ENCODE data around the gene MBD4. TPM values are rescaled to one million over a fixed set of nuclear protein-coding genes. Genes with fewer than 3 reads are reported as not detected.
"Not testable (repeated sequence)": the region's sequence is repeated elsewhere in the genome, so short reads cannot be mapped to it uniquely, and the experiment has no call there.

Gene MBD4
- total RNA-seq, 1 donor from 2014 or later = 23.9 TPM

DNA sequence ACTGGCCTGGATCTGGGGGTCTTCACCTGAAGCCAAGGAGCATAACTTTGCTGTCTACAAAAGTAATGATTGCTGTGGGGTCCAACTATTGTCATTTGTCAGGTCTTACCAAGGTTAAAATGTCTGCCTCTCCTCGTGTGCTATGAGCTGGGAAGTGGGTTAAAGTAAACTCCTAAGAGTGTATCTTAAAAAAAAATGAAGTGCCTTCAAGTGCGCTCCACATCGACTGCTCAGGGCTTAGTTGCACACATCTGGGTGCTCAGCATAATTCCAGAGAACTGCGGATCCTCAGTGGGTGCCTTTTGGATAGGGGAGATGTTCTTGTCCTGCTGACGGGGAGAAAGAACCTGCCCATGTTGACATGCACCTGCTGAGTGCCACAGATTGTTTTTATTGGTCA is 52.3 kb downstream of the MBD4 start:
- H3K4me3 ChIP-seq (ENCODE audit: low read depth, low read length) = no peak overlapping the region
- DNase-seq (ENCODE audit: low read depth) = no peak
- peaks cover 3% of the 10 kb centered on the region for H3K36me3 ChIP-seq (ENCODE audit: control insufficient read depth, insufficient read depth, low read length)
- H3K27me3 ChIP-seq (ENCODE audit: control insufficient read depth, insufficient read depth, low read length) = no peaks in the 10 kb centered on the region
- TF ChIP-seq, protein P1, sequence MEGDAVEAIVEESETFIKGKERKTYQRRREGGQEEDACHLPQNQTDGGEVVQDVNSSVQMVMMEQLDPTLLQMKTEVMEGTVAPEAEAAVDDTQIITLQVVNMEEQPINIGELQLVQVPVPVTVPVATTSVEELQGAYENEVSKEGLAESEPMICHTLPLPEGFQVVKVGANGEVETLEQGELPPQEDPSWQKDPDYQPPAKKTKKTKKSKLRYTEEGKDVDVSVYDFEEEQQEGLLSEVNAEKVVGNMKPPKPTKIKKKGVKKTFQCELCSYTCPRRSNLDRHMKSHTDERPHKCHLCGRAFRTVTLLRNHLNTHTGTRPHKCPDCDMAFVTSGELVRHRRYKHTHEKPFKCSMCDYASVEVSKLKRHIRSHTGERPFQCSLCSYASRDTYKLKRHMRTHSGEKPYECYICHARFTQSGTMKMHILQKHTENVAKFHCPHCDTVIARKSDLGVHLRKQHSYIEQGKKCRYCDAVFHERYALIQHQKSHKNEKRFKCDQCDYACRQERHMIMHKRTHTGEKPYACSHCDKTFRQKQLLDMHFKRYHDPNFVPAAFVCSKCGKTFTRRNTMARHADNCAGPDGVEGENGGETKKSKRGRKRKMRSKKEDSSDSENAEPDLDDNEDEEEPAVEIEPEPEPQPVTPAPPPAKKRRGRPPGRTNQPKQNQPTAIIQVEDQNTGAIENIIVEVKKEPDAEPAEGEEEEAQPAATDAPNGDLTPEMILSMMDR (IDR thresholded peaks at IDR 0.05; ENCODE audit: insufficient read depth, low read length, poor library complexity, severe bottlenecking) = no peak

DNA sequence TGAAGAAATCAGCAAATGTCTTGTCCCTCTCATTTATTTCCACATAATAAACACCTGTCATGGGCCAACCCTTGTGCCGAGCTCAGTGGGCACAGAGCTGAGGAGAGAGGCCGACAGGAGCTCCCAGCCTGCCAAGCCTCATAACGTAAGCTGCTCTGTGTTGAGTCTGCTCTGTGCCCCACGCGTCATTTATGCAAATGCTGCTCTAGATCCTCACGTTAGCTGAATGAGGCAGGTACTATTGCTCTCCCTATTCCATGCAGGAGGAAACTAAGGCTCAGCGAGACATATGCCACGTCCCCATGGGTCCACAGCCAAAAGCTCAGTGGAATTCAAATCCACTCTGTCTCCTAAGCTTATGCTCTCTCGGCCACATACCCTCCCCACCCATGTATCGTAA is 52.8 kb downstream of the MBD4 start:
- Histone ChIP-seq H3K27me3 (ENCODE audit: control insufficient read depth, insufficient read depth, low read length) (no peaks in the 10 kb centered on the region), H3K4me3 (ENCODE audit: low read depth, low read length) (no peak overlapping the region), H3K36me3 (ENCODE audit: control insufficient read depth, insufficient read depth, low read length) (peaks cover 3% of the 10 kb centered on the region)
- DNase-seq (ENCODE audit: low read depth) = no peak
- TF ChIP-seq, protein P1 (IDR thresholded peaks at IDR 0.05; ENCODE audit: insufficient read depth, low read length, poor library complexity, severe bottlenecking) = no peak

DNA sequence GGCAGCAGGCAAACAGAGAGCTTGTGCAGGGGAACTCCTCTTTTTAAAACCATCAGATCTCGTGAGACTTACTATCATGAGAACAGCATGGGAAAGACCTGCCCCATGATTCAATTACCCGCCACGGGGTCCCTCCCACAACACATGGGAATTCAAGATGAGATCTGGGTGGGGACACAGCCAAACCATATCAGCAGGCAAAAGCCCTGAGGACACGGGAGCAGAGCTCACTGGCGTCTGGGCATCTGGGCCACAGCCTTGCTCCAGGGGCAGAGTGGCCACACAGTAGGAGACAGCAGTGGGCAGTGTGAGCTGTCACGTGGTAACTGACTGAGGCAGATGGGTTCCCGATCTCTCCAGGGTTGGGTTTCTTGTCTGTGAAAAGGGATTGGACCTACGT is 54.2 kb downstream of the MBD4 start:
- H3K27me3 ChIP-seq (ENCODE audit: control insufficient read depth, insufficient read depth, low read length) = not testable (repeated sequence)

DNA sequence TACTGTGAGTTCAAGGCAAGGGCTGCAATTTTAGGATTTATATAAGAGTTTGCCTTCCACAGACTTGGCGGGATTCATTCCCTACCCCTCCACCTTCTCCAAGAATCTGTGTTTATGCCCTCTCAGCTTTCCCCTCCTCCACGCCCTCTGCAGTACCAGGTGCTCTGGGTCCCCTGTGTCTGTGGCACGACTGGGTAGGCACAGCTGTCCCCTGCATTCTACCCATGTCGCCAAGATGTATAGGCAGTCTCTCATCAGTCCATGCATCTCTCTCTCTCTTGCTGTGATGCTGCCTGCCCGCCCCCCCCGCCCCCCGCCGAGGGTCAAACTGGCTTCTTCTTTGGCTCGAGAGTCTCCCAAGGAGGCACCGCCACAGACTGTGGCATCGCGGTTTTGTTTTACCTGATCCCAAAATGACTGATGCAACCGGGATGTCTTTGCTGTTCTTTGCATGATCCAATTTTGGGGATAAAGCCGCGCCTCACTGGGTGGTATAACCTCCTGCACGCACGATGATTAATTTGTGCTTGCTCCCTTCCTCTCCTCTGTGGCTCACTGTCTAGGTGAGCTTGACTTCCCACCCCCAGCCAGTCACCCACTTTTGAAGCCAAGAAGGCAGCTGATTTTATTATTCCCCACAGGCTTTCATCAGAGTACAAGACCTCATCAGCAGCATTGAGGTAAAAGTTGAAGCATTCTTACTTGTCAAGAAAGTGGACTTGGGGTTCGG is 55.0 kb downstream of the MBD4 start:
- DNase-seq (ENCODE audit: low read depth) = no peak
- Histone ChIP-seq H3K36me3 (ENCODE audit: control insufficient read depth, insufficient read depth, low read length) (no peaks in the 10 kb centered on the region), H3K4me3 (ENCODE audit: low read depth, low read length) (no peak overlapping the region), H3K27me3 (ENCODE audit: control insufficient read depth, insufficient read depth, low read length) (no peaks in the 10 kb centered on the region)
- TF ChIP-seq, protein P1 (IDR thresholded peaks at IDR 0.05; ENCODE audit: insufficient read depth, low read length, poor library complexity, severe bottlenecking) = no peak

More for the DNA sequence above, 54.2 kb downstream of the MBD4 start:
- not testable (repeated sequence) for H3K36me3 ChIP-seq (ENCODE audit: control insufficient read depth, insufficient read depth, low read length); DNase-seq (ENCODE audit: low read depth); H3K4me3 ChIP-seq (ENCODE audit: low read depth, low read length)

DNA sequence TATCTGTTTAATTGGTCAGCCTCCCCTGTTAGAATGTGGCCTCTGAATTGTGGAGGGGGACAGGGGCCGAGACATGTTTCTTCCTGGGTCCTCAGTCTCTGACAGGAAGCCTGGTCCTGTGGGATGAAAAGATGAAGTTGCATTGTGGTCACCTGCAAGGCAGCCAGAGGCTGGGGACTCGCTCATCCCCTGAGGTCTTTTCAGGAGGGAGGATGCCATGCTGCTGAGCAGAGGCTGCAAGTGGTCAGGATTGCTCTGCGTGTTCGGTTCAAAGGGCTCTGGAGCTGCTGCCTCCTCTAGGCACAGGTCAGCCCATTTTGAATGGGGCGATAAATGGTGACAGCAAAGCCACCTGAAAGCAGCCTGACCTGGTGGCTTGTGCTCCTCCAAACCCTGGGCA is 55.6 kb downstream of the MBD4 start:
- not testable (repeated sequence) for DNase-seq (ENCODE audit: low read depth); H3K27me3 ChIP-seq (ENCODE audit: control insufficient read depth, insufficient read depth, low read length); H3K36me3 ChIP-seq (ENCODE audit: control insufficient read depth, insufficient read depth, low read length); H3K4me3 ChIP-seq (ENCODE audit: low read depth, low read length)

DNA sequence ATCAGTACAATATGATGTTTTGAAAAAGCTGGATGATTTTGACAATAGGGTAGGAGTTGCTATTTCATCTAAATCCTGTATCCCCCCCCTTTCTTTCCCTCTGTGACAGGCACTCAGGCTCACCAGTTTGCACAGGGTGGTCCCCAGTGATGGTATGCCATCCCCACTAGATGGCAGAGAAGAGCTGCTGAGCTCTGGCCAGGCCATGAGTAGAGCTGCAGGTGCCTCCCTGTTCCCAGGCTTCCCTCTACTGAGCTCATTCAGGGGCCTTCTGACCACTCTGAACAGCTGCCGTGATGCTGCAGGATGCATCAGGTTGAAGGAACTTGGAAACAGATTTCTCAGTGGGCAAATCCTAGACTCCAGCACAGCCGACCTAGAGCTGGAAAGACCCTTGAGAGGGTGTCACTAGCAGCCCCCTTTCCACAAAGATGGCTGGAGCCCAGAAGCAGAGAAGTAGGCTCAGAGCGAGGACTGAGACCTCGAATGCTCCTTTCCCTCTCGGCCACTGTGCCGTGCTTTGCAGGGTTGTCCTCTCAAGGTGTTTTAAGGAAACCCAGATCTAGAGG is 56.4 kb downstream of the MBD4 start:
- H3K4me3 ChIP-seq (ENCODE audit: low read depth, low read length) = no peak overlapping the region
- DNase-seq (ENCODE audit: low read depth) = peak; percentile 25
- H3K36me3 ChIP-seq (ENCODE audit: control insufficient read depth, insufficient read depth, low read length) = no peaks in the 10 kb centered on the region
- TF ChIP-seq, protein P1 (IDR thresholded peaks at IDR 0.05; ENCODE audit: insufficient read depth, low read length, poor library complexity, severe bottlenecking) = peak; percentile 91
- no peaks in the 10 kb centered on the region for H3K27me3 ChIP-seq (ENCODE audit: control insufficient read depth, insufficient read depth, low read length)

DNA sequence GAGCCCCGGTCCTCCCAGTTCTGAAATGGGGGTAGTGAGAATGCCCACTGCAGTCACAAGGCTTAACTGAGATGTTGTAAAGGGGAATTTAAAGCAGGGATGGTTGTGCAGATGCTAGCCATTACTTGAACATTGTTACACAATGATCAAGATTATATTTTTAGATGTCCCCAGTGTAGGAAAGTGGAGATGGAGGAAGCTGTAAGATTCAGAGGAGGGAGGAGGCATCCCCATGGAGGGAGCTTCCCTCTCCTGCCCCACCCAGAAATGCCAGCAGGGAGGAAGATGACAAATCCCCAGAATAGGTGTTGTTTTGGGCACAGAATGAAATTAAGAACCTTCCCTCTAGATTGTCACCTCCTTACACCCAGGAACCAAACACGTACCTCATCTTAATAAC is 57.4 kb downstream of the MBD4 start:
- Histone ChIP-seq H3K36me3 (ENCODE audit: control insufficient read depth, insufficient read depth, low read length) (no peaks in the 10 kb centered on the region), H3K4me3 (ENCODE audit: low read depth, low read length) (no peak overlapping the region), H3K27me3 (ENCODE audit: control insufficient read depth, insufficient read depth, low read length) (no peaks in the 10 kb centered on the region)
- no peak for DNase-seq (ENCODE audit: low read depth)
- TF ChIP-seq, protein P1 (IDR thresholded peaks at IDR 0.05; ENCODE audit: insufficient read depth, low read length, poor library complexity, severe bottlenecking) = no peak

Measured in kidney epithelial cell (primary cell).